ENCODE results near the gene MTCH2. TPM values are rescaled to one million over a fixed set of nuclear protein-coding genes. Genes with fewer than 3 reads are reported as not detected.

Gene MTCH2
- total RNA-seq, 1 experiment from 2014 or later: 176 TPM

DNA sequence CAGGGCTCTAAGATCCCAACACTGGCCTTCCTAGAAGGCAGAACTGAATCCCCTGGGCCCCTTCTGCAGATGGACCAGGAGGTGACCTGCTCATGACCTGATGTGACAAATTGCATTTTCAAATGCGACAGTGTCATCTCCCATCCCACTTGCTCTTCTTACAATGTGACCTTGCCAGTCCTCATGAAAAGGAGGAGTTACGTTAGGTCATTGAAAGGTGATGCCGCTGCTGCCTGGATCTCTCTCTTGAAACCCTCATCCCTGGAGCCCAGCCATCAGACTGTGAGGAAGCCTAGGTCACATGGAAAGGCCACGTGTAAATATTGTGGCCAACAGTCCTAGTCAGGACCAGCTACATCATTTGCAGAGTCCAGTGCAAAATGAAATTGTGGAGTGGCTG lies 42.5 kb downstream of the MTCH2 start:
- Histone ChIP-seq H4K20me1 (ENCODE audit: control insufficient read depth, insufficient read depth, insufficient read length) (no peaks in the 10 kb centered on the region), H3K23ac (ENCODE audit: insufficient read length, low read depth, low read length) (no peak overlapping the region), H2BK20ac (ENCODE audit: low read depth, low read length, poor library complexity, severe bottlenecking) (no peak overlapping the region), H4K91ac (ENCODE audit: insufficient read length, low read depth, low read length) (no peak overlapping the region), H3K23me2 (ENCODE audit: insufficient read length, low read depth, low read length, poor library complexity, severe bottlenecking) (no peaks in the 10 kb centered on the region), H3K14ac (ENCODE audit: insufficient read depth, low read length) (no peak overlapping the region), H2AK5ac (ENCODE audit: insufficient read length, low read length) (no peak overlapping the region), H3K79me1 (ENCODE audit: insufficient read depth, low read depth, low read length, poor library complexity, severe bottlenecking) (no peaks in the 10 kb centered on the region), H4K5ac (ENCODE audit: insufficient read length, low read depth, low read length) (no peak overlapping the region), H2BK120ac (ENCODE audit: low read depth, low read length, poor library complexity, severe bottlenecking) (no peak overlapping the region), H3K56ac (ENCODE audit: insufficient read length, low read depth, low read length) (no peak overlapping the region), H3K9ac (ENCODE audit: extremely low read depth, insufficient read length, low read length) (no peak overlapping the region), H3K4ac (ENCODE audit: low read depth, low read length) (no peak overlapping the region), H2BK15ac (ENCODE audit: low read depth, low read length) (no peak overlapping the region), H3K27me3 (ENCODE audit: insufficient read depth, low read length) (no peaks in the 10 kb centered on the region; the same call in 1 of the 2 replicates), H3K27ac (ENCODE audit: insufficient read length, low read depth, low read length) (no peak overlapping the region), H3K9me3 (ENCODE audit: control insufficient read depth, low read depth, low read length) (no peaks in the 10 kb centered on the region), H4K8ac (replicated peaks; ENCODE audit: insufficient read length, low read depth, low read length) (no peak overlapping the region), H3K4me1 (ENCODE audit: insufficient read depth, low read length) (no peaks in the 10 kb centered on the region), H3K18ac (ENCODE audit: insufficient read length, low read depth, low read length) (no peak overlapping the region), H3K4me2 (ENCODE audit: insufficient read depth, insufficient read length, low read length) (no peak overlapping the region), H3T11ph (ENCODE audit: low read length) (no peak overlapping the region), H2AFZ (ENCODE audit: low read length) (no peak overlapping the region), H3K79me2 (ENCODE audit: insufficient read depth, low read length) (no peaks in the 10 kb centered on the region), H2BK5ac (ENCODE audit: insufficient read length, low read length) (no peak overlapping the region), H2BK12ac (ENCODE audit: insufficient read length, low read depth, low read length) (no peak overlapping the region)
- WGBS (ENCODE audit: extremely low coverage, insufficient read length, low lambda C conversion rate): no CpG with 5 or more reads among the region's 4 CpGs
- Mint-ChIP-seq H3K36me3 (ENCODE audit: insufficient read depth in 1 of 3, low read depth in 3 of 3) (no peaks in the 10 kb centered on the region; a peak in 1 of 7 replicates), H3K27me3 (ENCODE audit: low read depth) (peaks cover 11% of the 10 kb centered on the region), H3K27ac (no peak overlapping the region), H3K4me1 (peaks cover 12 to 13% of the 10 kb centered on the region in 2 experiments), H3K4me3 (no peak overlapping the region), H3K9me3 (no peaks in the 10 kb centered on the region)
- TF ChIP-seq, protein P1, sequence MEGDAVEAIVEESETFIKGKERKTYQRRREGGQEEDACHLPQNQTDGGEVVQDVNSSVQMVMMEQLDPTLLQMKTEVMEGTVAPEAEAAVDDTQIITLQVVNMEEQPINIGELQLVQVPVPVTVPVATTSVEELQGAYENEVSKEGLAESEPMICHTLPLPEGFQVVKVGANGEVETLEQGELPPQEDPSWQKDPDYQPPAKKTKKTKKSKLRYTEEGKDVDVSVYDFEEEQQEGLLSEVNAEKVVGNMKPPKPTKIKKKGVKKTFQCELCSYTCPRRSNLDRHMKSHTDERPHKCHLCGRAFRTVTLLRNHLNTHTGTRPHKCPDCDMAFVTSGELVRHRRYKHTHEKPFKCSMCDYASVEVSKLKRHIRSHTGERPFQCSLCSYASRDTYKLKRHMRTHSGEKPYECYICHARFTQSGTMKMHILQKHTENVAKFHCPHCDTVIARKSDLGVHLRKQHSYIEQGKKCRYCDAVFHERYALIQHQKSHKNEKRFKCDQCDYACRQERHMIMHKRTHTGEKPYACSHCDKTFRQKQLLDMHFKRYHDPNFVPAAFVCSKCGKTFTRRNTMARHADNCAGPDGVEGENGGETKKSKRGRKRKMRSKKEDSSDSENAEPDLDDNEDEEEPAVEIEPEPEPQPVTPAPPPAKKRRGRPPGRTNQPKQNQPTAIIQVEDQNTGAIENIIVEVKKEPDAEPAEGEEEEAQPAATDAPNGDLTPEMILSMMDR (conservative IDR thresholded peaks at IDR 0.05): no peak
- DNase-seq: no peak
